Trophoblast cell (in vitro differentiated cells and primary cell): ENCODE results near the gene ERBB3.

Experiments
- DNase-seq, 2 donors: peaks; one replicate each; pipeline ENCODE4 v3.0.0-alpha.2; 2016
- H2AFZ ChIP-seq: 2 replicates; pipeline ENCODE4 v1.6.1; 2013; ENCODE audit warnings: low read length, moderate library complexity, mild to moderate bottlenecking; ENCODE audit not compliant: insufficient read depth, poor library complexity
- H2AK5ac ChIP-seq: 2 replicates; pipeline ENCODE4 v1.6.1; 2013; ENCODE audit warnings: mild to moderate bottlenecking, low read length
- H2BK120ac ChIP-seq: 2 replicates; pipeline ENCODE4 v1.6.1; 2013; ENCODE audit warnings: low read length, mild to moderate bottlenecking, moderate library complexity; ENCODE audit not compliant: insufficient read depth, poor library complexity
- H2BK12ac ChIP-seq: 2 replicates; pipeline ENCODE4 v1.6.1; 2013; ENCODE audit warnings: mild to moderate bottlenecking, low read length, moderate library complexity
- H2BK5ac ChIP-seq: 2 replicates; pipeline ENCODE4 v1.6.1; 2013; ENCODE audit warnings: low read length, low read depth, moderate library complexity, mild to moderate bottlenecking; ENCODE audit not compliant: poor library complexity
- H3K14ac ChIP-seq: 2 replicates; pipeline ENCODE4 v1.6.1; 2013; ENCODE audit warnings: mild to moderate bottlenecking, low read length
- H3K18ac ChIP-seq: 2 replicates; pipeline ENCODE4 v1.6.1; 2013; ENCODE audit warnings: mild to moderate bottlenecking, low read length
- H3K23ac ChIP-seq: 2 replicates; pipeline ENCODE4 v1.6.1; 2013; ENCODE audit warnings: low read length
- H3K27ac ChIP-seq: 2 replicates; pipeline ENCODE4 v1.5.1; 2013; ENCODE audit warnings: low read depth, mild to moderate bottlenecking, inconsistent platforms, low read length, moderate library complexity
- H3K27me3 ChIP-seq: 2 replicates; pipeline ENCODE4 v1.6.1; 2013; ENCODE audit warnings: inconsistent platforms, mild to moderate bottlenecking, low read length, moderate library complexity; ENCODE audit not compliant: insufficient read depth
- H3K36me3 ChIP-seq, 2 experiments: 1 replicate in 1 of 2; 2 replicates in 1 of 2; pipeline ENCODE4 v1.6.1; 2013; ENCODE audit warnings: low read length in 2 of 2, mild to moderate bottlenecking in 2 of 2, moderate library complexity in 1 of 2; ENCODE audit not compliant: insufficient read depth in 2 of 2, control insufficient read depth in 1 of 2
- H3K4ac ChIP-seq: 2 replicates; pipeline ENCODE4 v1.6.1; 2013; ENCODE audit warnings: low read depth, mild to moderate bottlenecking, low read length, moderate library complexity
- H3K4me1 ChIP-seq, 2 experiments: 1 replicate in 1 of 2; 2 replicates in 1 of 2; pipeline ENCODE4 v1.6.1; 2013; ENCODE audit warnings: low read length in 2 of 2, mild to moderate bottlenecking in 2 of 2, moderate library complexity in 1 of 2; ENCODE audit not compliant: insufficient read depth in 2 of 2, control insufficient read depth in 1 of 2
- H3K4me2 ChIP-seq: 2 replicates; pipeline ENCODE4 v1.6.1; 2013; ENCODE audit warnings: inconsistent platforms, mild to moderate bottlenecking, low read length, moderate library complexity
- H3K4me3 ChIP-seq: 2 replicates; pipeline ENCODE4 v1.5.1; 2013; ENCODE audit warnings: mild to moderate bottlenecking, low read depth, low read length, inconsistent platforms
- H3K79me1 ChIP-seq: one replicate; pipeline ENCODE4 v1.6.1; 2013; ENCODE audit warnings: low read length
- H3K79me2 ChIP-seq: 2 replicates; pipeline ENCODE4 v1.6.1; 2013; ENCODE audit warnings: low read length, mild to moderate bottlenecking; ENCODE audit not compliant: control insufficient read depth, insufficient read depth, poor library complexity
- H3K9ac ChIP-seq: 2 replicates; pipeline ENCODE4 v1.6.1; 2013; ENCODE audit warnings: mild to moderate bottlenecking, low read length
- H3K9me3 ChIP-seq: 2 replicates; pipeline ENCODE4 v1.6.1; 2013; ENCODE audit warnings: low read depth, mild to moderate bottlenecking, control low read depth, inconsistent platforms, low read length; ENCODE audit not compliant: insufficient read depth
- H4K12ac ChIP-seq: 2 replicates; pipeline ENCODE4 v1.6.1; 2013; ENCODE audit warnings: low read depth, mild to moderate bottlenecking, low read length, moderate library complexity
- H4K8ac ChIP-seq: 2 replicates; pipeline ENCODE4 v1.6.1; 2013; ENCODE audit warnings: low read depth, mild to moderate bottlenecking, low read length, moderate library complexity
- H4K91ac ChIP-seq: one replicate; pipeline ENCODE4 v1.6.1; 2013; ENCODE audit warnings: low read depth, mild to moderate bottlenecking, low read length, moderate library complexity
- WGBS: extraction: QIAGEN DNeasy Blood & Tissue Kit; methylation state at CpG from one replicate; pipeline ENCODE4 v1.1.7; 2013; ENCODE audit warnings: missing lambda C conversion rate; ENCODE audit not compliant: insufficient read length, insufficient coverage; ENCODE audit errors: extremely low coverage; 5-methylcytosine and 5-hydroxymethylcytosine counted together

Gene ERBB3

GRCh38 chr12:56080556-56081138 is 682 bp downstream of the ERBB3 start:
- Histone ChIP-seq H3K23ac (no peak overlapping the region), H2BK12ac (peak overlapping the region; percentile 11), H4K12ac (peak overlapping the region; percentile 75), H3K4ac (peak overlapping the region; percentile 87), H2BK120ac (peak overlapping the region; percentile 85), H3K4me2 (peak overlapping the region; percentile 98), H2BK5ac (peak overlapping the region; percentile 70), H3K9ac (peak overlapping the region; percentile 3), H2AK5ac (peak overlapping the region; percentile 47), H3K79me1 (peaks cover 14% of the 10 kb centered on the region), H3K9me3 (no peaks in the 10 kb centered on the region), H3K27me3 (no peaks in the 10 kb centered on the region), H3K36me3 (peaks cover 6 to 10% of the 10 kb centered on the region in 2 experiments), H3K4me1 (peaks cover 12 to 13% of the 10 kb centered on the region in 2 experiments), H3K27ac (peak overlapping the region; percentile 97), H3K14ac (peak overlapping the region; percentile 80), H3K79me2 (peaks cover 22% of the 10 kb centered on the region), H4K91ac (peak overlapping the region; percentile 56), H3K18ac (peak overlapping the region; percentile 91), H3K4me3 (peak overlapping the region; percentile 80), H4K8ac (peak overlapping the region; percentile 77), H2AFZ (peak overlapping the region; percentile 86)
- no CpG with 5 or more reads among the region's 20 CpGs for WGBS
- DNase-seq, result peak in 1 of 2 donors; percentile 26

- Histone ChIP-seq H3K36me3 (peaks cover 7 to 10% of the 10 kb centered on the region in 2 experiments), H3K23ac (no peak overlapping the region), H3K27ac (no peak overlapping the region), H3K4ac (peak overlapping the region; percentile 87), H3K27me3 (no peaks in the 10 kb centered on the region), H3K4me1 (peaks cover 18 to 19% of the 10 kb centered on the region in 2 experiments), H3K9me3 (no peaks in the 10 kb centered on the region), H4K91ac (peak overlapping the region; percentile 28), H2BK120ac (peak overlapping the region; percentile 29), H3K18ac (peak overlapping the region; percentile 73), H2BK12ac (no peak overlapping the region), H2AFZ (no peak overlapping the region), H4K12ac (peak overlapping the region; percentile 17), H3K79me2 (peaks cover 22% of the 10 kb centered on the region), H3K9ac (no peak overlapping the region), H2BK5ac (no peak overlapping the region), H2AK5ac (no peak overlapping the region), H3K79me1 (peaks cover 17% of the 10 kb centered on the region), H3K14ac (peak overlapping the region; percentile 29), H3K4me2 (peak overlapping the region; percentile 98), H4K8ac (no peak overlapping the region), H3K4me3 (no peak overlapping the region)
- no CpG with 5 or more reads among the region's 6 CpGs for WGBS
- no peak for DNase-seq
Observed at GRCh38 chr12:56081393-56082347, 1.7 kb downstream of the ERBB3 start.

DNA sequence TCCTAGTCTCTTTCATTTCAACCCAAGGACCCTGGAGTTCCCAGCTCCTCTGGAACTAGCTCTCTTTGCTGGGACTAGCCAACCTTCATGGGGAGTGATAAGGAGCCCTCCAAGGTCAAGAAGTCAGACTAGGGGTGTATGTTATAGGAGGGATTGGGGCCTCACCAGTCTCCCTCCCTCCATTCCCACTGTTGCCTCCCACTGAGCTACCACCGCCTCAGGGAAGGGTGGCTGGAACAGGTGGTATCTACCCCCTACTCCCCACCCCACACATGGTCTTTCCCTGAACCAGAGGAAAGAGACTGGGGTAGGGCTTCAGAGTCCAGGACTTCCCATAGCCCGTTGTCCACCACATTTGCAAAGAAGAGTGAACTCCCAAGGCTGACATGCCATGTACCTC is 2.4 kb downstream of the ERBB3 start:
- Histone ChIP-seq H3K18ac (no peak overlapping the region), H3K36me3 (peaks cover 11 to 15% of the 10 kb centered on the region in 2 experiments), H3K14ac (no peak overlapping the region), H4K8ac (no peak overlapping the region), H3K79me1 (peaks cover 17% of the 10 kb centered on the region), H3K9ac (no peak overlapping the region), H3K27me3 (no peaks in the 10 kb centered on the region), H4K91ac (no peak overlapping the region), H2AFZ (no peak overlapping the region), H2BK5ac (no peak overlapping the region), H3K23ac (no peak overlapping the region), H3K4me1 (peaks cover 20% of the 10 kb centered on the region in 2 experiments), H3K4me3 (no peak overlapping the region), H4K12ac (no peak overlapping the region), H2BK12ac (no peak overlapping the region), H2BK120ac (no peak overlapping the region), H3K9me3 (no peaks in the 10 kb centered on the region), H3K79me2 (peaks cover 22% of the 10 kb centered on the region), H2AK5ac (no peak overlapping the region), H3K4me2 (no peak overlapping the region), H3K27ac (no peak overlapping the region), H3K4ac (peak overlapping the region; percentile 42)
- no CpG with 5 or more reads among the region's 2 CpGs for WGBS
- DNase-seq, result no peak

- DNase-seq, result no peak
- no peak overlapping the region for H3K14ac ChIP-seq
- H3K4ac ChIP-seq, result no peak overlapping the region
- no peak overlapping the region for H2AK5ac ChIP-seq
- H3K4me1 ChIP-seq, result peaks cover 20% of the 10 kb centered on the region in 2 experiments
- no peak overlapping the region for H4K12ac ChIP-seq
- peaks cover 22% of the 10 kb centered on the region for H3K79me2 ChIP-seq
- H3K18ac ChIP-seq, result no peak overlapping the region
- no peak overlapping the region for H3K27ac ChIP-seq
- H3K9ac ChIP-seq, result no peak overlapping the region
- no peak overlapping the region for H2BK5ac ChIP-seq
- no peak overlapping the region for H3K23ac ChIP-seq
- no peak overlapping the region for H4K8ac ChIP-seq
- H3K4me3 ChIP-seq, result no peak overlapping the region
- peaks cover 17% of the 10 kb centered on the region for H3K79me1 ChIP-seq
- H3K36me3 ChIP-seq, result peaks cover 17 to 21% of the 10 kb centered on the region in 2 experiments
- no peak overlapping the region for H2BK12ac ChIP-seq
- WGBS, result no CpG with 5 or more reads among the region's 3 CpGs
- H2BK120ac ChIP-seq, result no peak overlapping the region
- no peaks in the 10 kb centered on the region for H3K27me3 ChIP-seq
- no peak overlapping the region for H3K4me2 ChIP-seq
- H4K91ac ChIP-seq, result no peak overlapping the region
- H2AFZ ChIP-seq, result no peak overlapping the region
- H3K9me3 ChIP-seq, result no peaks in the 10 kb centered on the region
Observed at GRCh38 chr12:56082967-56083366, 3.0 kb downstream of the ERBB3 start.
